GM18526 (cell line): ENCODE results near the gene LRRC61.

Experiments
- POLR2A ChIP-seq: IDR thresholded peaks from 3 replicates; pipeline ENCODE4 v1.6.1; 2011; ENCODE audit not compliant: insufficient read length; ENCODE audit errors: extremely low read depth

The LRRC61 gene

GRCh38 chr7:150322833-150323681 lies at the start of gene LRRC61, which contains the start of gene ACTR3C:
Gene LRRC61, plus strand, starts transcription at chr7:150323355. Its CDS starts 13,507 bp downstream, at chr7:150336862.
Gene ACTR3C, minus strand, starts transcription at chr7:150323545. Its CDS starts 28,249 bp downstream, at chr7:150295296.
- TF ChIP-seq POLR2A = peak; percentile 81

- no peak for TF ChIP-seq POLR2A
These were observed 16.0 kb upstream of the LRRC61 start for GRCh38 chr7:150307129-150307528.

- no peak for TF ChIP-seq POLR2A
These were observed 15.3 kb upstream of the LRRC61 start for GRCh38 chr7:150307904-150308303.

- TF ChIP-seq POLR2A = no peak
These were observed 14.6 kb upstream of the LRRC61 start for GRCh38 chr7:150308575-150308974.

- TF ChIP-seq POLR2A = no peak
These were observed 12.0 kb upstream of the LRRC61 start for GRCh38 chr7:150311146-150311545.

- TF ChIP-seq POLR2A = no peak
These were observed 11.4 kb upstream of the LRRC61 start for GRCh38 chr7:150311711-150312110.

- TF ChIP-seq POLR2A = no peak
These were observed 9.8 kb upstream of the LRRC61 start for GRCh38 chr7:150313367-150313809.

- TF ChIP-seq POLR2A = no peak
These were observed 9.3 kb upstream of the LRRC61 start for GRCh38 chr7:150313870-150314269.

- no peak for TF ChIP-seq POLR2A
These were observed 8.4 kb upstream of the LRRC61 start for GRCh38 chr7:150314639-150315239.

- no peak for TF ChIP-seq POLR2A
These were observed 5.3 kb upstream of the LRRC61 start for GRCh38 chr7:150317748-150318444.

- no peak for TF ChIP-seq POLR2A
These were observed 1.4 kb upstream of the LRRC61 start for GRCh38 chr7:150321788-150322113.

GRCh38 chr7:150322114-150322832 lies 882 bp upstream of the LRRC61 start:
- no peak for TF ChIP-seq POLR2A

GRCh38 chr7:150323682-150324372 lies 672 bp downstream of the LRRC61 start:
- TF ChIP-seq POLR2A = no peak

GRCh38 chr7:150324373-150324961 lies 1.3 kb downstream of the LRRC61 start:
- no peak for TF ChIP-seq POLR2A

GRCh38 chr7:150325110-150325611 lies 2.0 kb downstream of the LRRC61 start:
- no peak for TF ChIP-seq POLR2A

GRCh38 chr7:150325901-150326300 lies 2.7 kb downstream of the LRRC61 start:
- no peak for TF ChIP-seq POLR2A
